HCT116 (cell line): Measurements from ENCODE around the gene NAGPA.
"Not testable (repeated sequence)": the region's sequence is repeated elsewhere in the genome, so short reads cannot be mapped to it uniquely, and the experiment has no call there.

Experiments used
- CEBPB ChIP-seq: IDR thresholded peaks from 2 replicates; pipeline ENCODE4 v1.6.1; 2012; ENCODE audit warnings: low read depth
- CTCF ChIP-seq, 3 experiments: fragments of 200-600 bp in 1 of 3; sonication (generic) in 1 of 3; IDR thresholded peaks in 2 of 3; conservative IDR thresholded peaks in 1 of 3; 2 replicates each; pipeline ENCODE4 v1.5.1; 2012 to 2017; ENCODE audit warnings: low read depth in 2 of 3, low read length in 2 of 3, antibody characterized with exemption in 1 of 3, borderline replicate concordance in 1 of 3, control low read depth in 1 of 3, mild to moderate bottlenecking in 1 of 3, mixed read lengths in 1 of 3, mixed run types in 1 of 3, moderate library complexity in 1 of 3; ENCODE audit not compliant: insufficient read depth in 1 of 3
- EZH2 ChIP-seq: fragments of 200-600 bp; sonication (generic); IDR thresholded peaks from 2 replicates; pipeline ENCODE4 v1.6.1; 2017; ENCODE audit warnings: antibody characterized with exemption, mixed run types
- EZH2phosphoT487 ChIP-seq: fragments of 200-600 bp; IDR thresholded peaks from 2 replicates; pipeline ENCODE4 v1.6.1; 2018; ENCODE audit warnings: antibody characterized with exemption, borderline replicate concordance
- POLR2A ChIP-seq: IDR thresholded peaks from 2 replicates; pipeline ENCODE4 v1.7.0; 2011; ENCODE audit warnings: borderline replicate concordance; ENCODE audit not compliant: insufficient read depth, insufficient read length; ENCODE audit errors: extremely low read depth
- POLR2AphosphoS5 ChIP-seq: IDR thresholded peaks from 2 replicates; pipeline ENCODE4 v1.6.1; 2011; ENCODE audit warnings: mild to moderate bottlenecking, low read depth, low read length, moderate library complexity
- RAD21 ChIP-seq: IDR thresholded peaks from 2 replicates; pipeline ENCODE4 v1.6.1; 2012; ENCODE audit warnings: low read depth, mild to moderate bottlenecking
- ZNF274 ChIP-seq: fragments of 200-500 bp; sonication (Bioruptor generic); IDR thresholded peaks from 2 replicates; pipeline ENCODE4 v1.6.1; 2014; ENCODE audit warnings: mild to moderate bottlenecking, low read depth, low read length, inconsistent platforms

GRCh38 chr16:5080996-5081395 is 47.3 kb upstream of the NAGPA start:
- not testable (repeated sequence) for TF ChIP-seq CTCF (IDR thresholded peaks at IDR 0.05 in 2 of 3, conservative IDR thresholded peaks at IDR 0.05 in 1 of 3; ENCODE audit: borderline replicate concordance in 1 of 3, insufficient read depth in 1 of 3, low read depth in 2 of 3, low read length in 2 of 3); POLR2AphosphoS5; RAD21; POLR2A; ZNF274; CEBPB; EZH2; EZH2phosphoT487
